HCT116 (cell line): Measurements from ENCODE around the gene IFI27. TPM values are rescaled to one million over a fixed set of nuclear protein-coding genes. Genes with fewer than 3 reads are reported as not detected.
A peak's percentile ranks its signal among the peaks of the same experiment; 100 is the strongest.

Experiments
- ATAC-seq: fragments of 200-7000 bp; cut with Tn5 transposase; 2 replicates; pipeline ENCODE4 v1.9.1; 2020; ENCODE audit warnings: mild to moderate bottlenecking, moderate library complexity
- BruUV-seq: library from RNA; stranded (reverse); fragments of 400-500 nt; replicated peaks from 2 replicates; lab custom pipeline; 2021; lab: Mats Ljungman, UMichigan
- CTCF ChIA-PET: fragments of 300-600 bp; sonication (Branson Sonifier 250); formaldehyde crosslinking; loops from one replicate; lab custom pipeline; 2021; ENCODE audit warnings: antibody characterized with exemption; lab: Charles Lee
- POLR2A ChIA-PET: fragments of 300-600, 350-600 bp; sonication (Branson Sonifier 250); formaldehyde crosslinking; loops from one replicate; lab custom pipeline; 2021; ENCODE audit warnings: antibody characterized with exemption; lab: Charles Lee
- RAD21 ChIA-PET, 2 experiments: fragments of 300-600 bp; sonication (Branson Sonifier 250); formaldehyde crosslinking; loops; one replicate each; lab custom pipeline; 2023; ENCODE audit warnings: low total read pairs in 2 of 2; ENCODE audit not compliant: uncharacterized antibody in 2 of 2, unreplicated experiment in 2 of 2, low non-redundant PET in 1 of 2; lab: Charles Lee
- DNase-seq: peaks from one replicate; pipeline ENCODE4 v3.0.0-alpha.2; 2010; ENCODE audit warnings: low read depth, low spot score
- H2AFZ ChIP-seq: fragments of 200-600 bp; shearing (Covaris generic), sonication (generic); 2 replicates; pipeline ENCODE4 v1.6.1; 2017; ENCODE audit warnings: low read depth, mixed run types, mixed read lengths, antibody characterized with exemption, low read length; ENCODE audit not compliant: poor library complexity, severe bottlenecking
- H3K27ac ChIP-seq: 2 replicates; pipeline ENCODE4 v1.5.1; 2012; ENCODE audit warnings: low read depth, low read length
- H3K27me3 ChIP-seq: fragments of 200-600 bp; sonication (generic); 2 replicates; pipeline ENCODE4 v1.6.1; 2016; ENCODE audit warnings: mixed run types, low read length, mixed read lengths; ENCODE audit not compliant: insufficient read depth
- H3K36me3 ChIP-seq, 2 experiments: fragments of 200-500 bp in 1 of 2; fragments of 200-600 bp in 1 of 2; sonication (Bioruptor generic) in 1 of 2; sonication (generic) in 1 of 2; 2 replicates each; pipeline versions ENCODE4 v1.5.1 to v1.6.1; 2014 to 2016; ENCODE audit warnings: low read length in 2 of 2, inconsistent platforms in 1 of 2, mixed read lengths in 1 of 2, mixed run types in 1 of 2; ENCODE audit not compliant: insufficient read depth in 2 of 2, control insufficient read depth in 1 of 2
- H3K4me1 ChIP-seq, 2 experiments: fragments of 200-600 bp in 1 of 2; sonication (generic) in 1 of 2; 2 replicates each; pipeline versions ENCODE4 v1.5.1 to v1.6.1; 2012 to 2017; ENCODE audit warnings: low read length in 2 of 2, inconsistent platforms in 1 of 2, mild to moderate bottlenecking in 1 of 2, mixed read lengths in 1 of 2, mixed run types in 1 of 2, moderate library complexity in 1 of 2; ENCODE audit not compliant: insufficient read depth in 2 of 2, control insufficient read depth in 1 of 2
- H3K4me2 ChIP-seq: fragments of 200-600 bp; sonication (generic); 2 replicates; pipeline ENCODE4 v1.6.1; 2017; ENCODE audit warnings: mixed run types, low read length, mixed read lengths
- H3K4me3 ChIP-seq, 2 experiments: fragments of 200-600 bp in 1 of 2; sonication (generic) in 1 of 2; replicated peaks in 1 of 2; 2 replicates each; pipeline ENCODE4 v1.5.1; 2011 to 2016; ENCODE audit warnings: low read length in 2 of 2, control low read depth in 1 of 2, low read depth in 1 of 2, mild to moderate bottlenecking in 1 of 2, mixed read lengths in 1 of 2, mixed run types in 1 of 2
- H3K79me2 ChIP-seq: fragments of 200-600 bp; sonication (generic); 2 replicates; pipeline ENCODE4 v1.6.1; 2017; ENCODE audit warnings: mild to moderate bottlenecking, mixed run types, low read length, moderate library complexity, mixed read lengths; ENCODE audit not compliant: insufficient read depth
- H3K9ac ChIP-seq: fragments of 200-600 bp; sonication (generic); 2 replicates; pipeline ENCODE4 v1.6.1; 2016; ENCODE audit warnings: low read length, mixed read lengths
- H3K9me2 ChIP-seq: fragments of 200-600 bp; sonication (generic), shearing (Covaris generic); 2 replicates; pipeline ENCODE4 v1.6.1; 2017; ENCODE audit warnings: mixed run types, mild to moderate bottlenecking, moderate library complexity; ENCODE audit not compliant: insufficient read depth
- H3K9me3 ChIP-seq, 2 experiments: fragments of 200-500 bp in 1 of 2; fragments of 200-600 bp in 1 of 2; sonication (Bioruptor generic) in 1 of 2; sonication (generic) in 1 of 2; 2 replicates each; pipeline ENCODE4 v1.6.1; 2014 to 2017; ENCODE audit warnings: low read length in 2 of 2, mixed read lengths in 2 of 2, inconsistent platforms in 1 of 2, low read depth in 1 of 2, mild to moderate bottlenecking in 1 of 2, mixed run types in 1 of 2, moderate library complexity in 1 of 2; ENCODE audit not compliant: control insufficient read depth in 1 of 2, insufficient read depth in 1 of 2
- H4K20me1 ChIP-seq: fragments of 200-600 bp; sonication (generic), shearing (Covaris generic); 2 replicates; pipeline ENCODE4 v1.6.1; 2017; ENCODE audit warnings: mixed run types, mild to moderate bottlenecking, moderate library complexity; ENCODE audit not compliant: insufficient read depth
- CBX3 ChIP-seq: IDR thresholded peaks from 2 replicates; pipeline ENCODE4 v1.6.1; 2012; ENCODE audit warnings: low read depth
- CEBPB ChIP-seq: IDR thresholded peaks from 2 replicates; pipeline ENCODE4 v1.6.1; 2012; ENCODE audit warnings: low read depth
- EGR1 ChIP-seq: IDR thresholded peaks from 2 replicates; pipeline ENCODE4 v1.6.1; 2012; ENCODE audit warnings: low read depth
- ELF1 ChIP-seq: IDR thresholded peaks from 2 replicates; pipeline ENCODE4 v1.6.1; 2012; ENCODE audit warnings: low read depth, borderline replicate concordance
- EZH2 ChIP-seq: fragments of 200-600 bp; sonication (generic); IDR thresholded peaks from 2 replicates; pipeline ENCODE4 v1.6.1; 2017; ENCODE audit warnings: antibody characterized with exemption, mixed run types
- FOSL1 ChIP-seq: IDR thresholded peaks from 2 replicates; pipeline ENCODE4 v1.6.1; 2012; ENCODE audit warnings: low read depth
- JUND ChIP-seq: IDR thresholded peaks from 2 replicates; pipeline ENCODE4 v1.6.1; 2012
- POLR2AphosphoS5 ChIP-seq: IDR thresholded peaks from 2 replicates; pipeline ENCODE4 v1.6.1; 2011; ENCODE audit warnings: mild to moderate bottlenecking, low read depth, low read length, moderate library complexity
- RAD21 ChIP-seq: IDR thresholded peaks from 2 replicates; pipeline ENCODE4 v1.6.1; 2012; ENCODE audit warnings: low read depth, mild to moderate bottlenecking
- SIN3A ChIP-seq: IDR thresholded peaks from 2 replicates; pipeline ENCODE4 v1.6.1; 2012; ENCODE audit warnings: low read depth
- SP1 ChIP-seq: IDR thresholded peaks from 2 replicates; pipeline ENCODE4 v1.6.1; 2012; ENCODE audit warnings: low read depth
- SRF ChIP-seq: IDR thresholded peaks from 2 replicates; pipeline ENCODE4 v1.6.1; 2012; ENCODE audit warnings: low read depth
- YY1 ChIP-seq: IDR thresholded peaks from 2 replicates; pipeline ENCODE4 v1.6.1; 2011; ENCODE audit warnings: low read length, low read depth, moderate library complexity, mild to moderate bottlenecking; ENCODE audit not compliant: insufficient replicate concordance; ENCODE audit errors: extremely low read depth
- ZFX ChIP-seq: fragments of 450-650 bp; IDR thresholded peaks from 2 replicates; pipeline ENCODE4 v1.6.1; 2017
- intact Hi-C: fragments of 100-400 bp; cut with micrococcal nuclease; formaldehyde crosslinking; loops from 2 replicates; pipeline ENCODE4 v1.10.0; 2022
- total RNA-seq: library from RNA; stranded (reverse); gene quantifications from one replicate; pipeline ENCODE4 v1.2.1, GENCODE V29; 2021; ENCODE audit not compliant: unreplicated experiment
- TF ChIP-seq, protein P1 (sequence below): IDR thresholded peaks from 2 replicates; pipeline ENCODE4 v1.6.1; 2012
- TF ChIP-seq, protein P2 (sequence below): IDR thresholded peaks from 2 replicates; pipeline ENCODE4 v1.6.1; 2012; ENCODE audit warnings: low read depth
- TF ChIP-seq, protein P3 (sequence below): IDR thresholded peaks from 2 replicates; pipeline ENCODE4 v1.6.1; 2012
- TF ChIP-seq, protein P4 (sequence below), 3 experiments: fragments of 200-600 bp in 1 of 3; sonication (generic) in 1 of 3; IDR thresholded peaks in 2 of 3; conservative IDR thresholded peaks in 1 of 3; 2 replicates each; pipeline ENCODE4 v1.5.1; 2012 to 2017; ENCODE audit warnings: low read depth in 2 of 3, low read length in 2 of 3, antibody characterized with exemption in 1 of 3, borderline replicate concordance in 1 of 3, control low read depth in 1 of 3, mild to moderate bottlenecking in 1 of 3, mixed read lengths in 1 of 3, mixed run types in 1 of 3, moderate library complexity in 1 of 3; ENCODE audit not compliant: insufficient read depth in 1 of 3
- TF ChIP-seq, protein P5 (sequence below): IDR thresholded peaks from 2 replicates; pipeline ENCODE4 v1.6.1; 2011; ENCODE audit warnings: mild to moderate bottlenecking, low read length, moderate library complexity; ENCODE audit not compliant: insufficient replicate concordance; ENCODE audit errors: extremely low read depth

IFI27 gene
- total RNA-seq, 1 experiment from 2014 or later, result 3.8 TPM

DNA sequence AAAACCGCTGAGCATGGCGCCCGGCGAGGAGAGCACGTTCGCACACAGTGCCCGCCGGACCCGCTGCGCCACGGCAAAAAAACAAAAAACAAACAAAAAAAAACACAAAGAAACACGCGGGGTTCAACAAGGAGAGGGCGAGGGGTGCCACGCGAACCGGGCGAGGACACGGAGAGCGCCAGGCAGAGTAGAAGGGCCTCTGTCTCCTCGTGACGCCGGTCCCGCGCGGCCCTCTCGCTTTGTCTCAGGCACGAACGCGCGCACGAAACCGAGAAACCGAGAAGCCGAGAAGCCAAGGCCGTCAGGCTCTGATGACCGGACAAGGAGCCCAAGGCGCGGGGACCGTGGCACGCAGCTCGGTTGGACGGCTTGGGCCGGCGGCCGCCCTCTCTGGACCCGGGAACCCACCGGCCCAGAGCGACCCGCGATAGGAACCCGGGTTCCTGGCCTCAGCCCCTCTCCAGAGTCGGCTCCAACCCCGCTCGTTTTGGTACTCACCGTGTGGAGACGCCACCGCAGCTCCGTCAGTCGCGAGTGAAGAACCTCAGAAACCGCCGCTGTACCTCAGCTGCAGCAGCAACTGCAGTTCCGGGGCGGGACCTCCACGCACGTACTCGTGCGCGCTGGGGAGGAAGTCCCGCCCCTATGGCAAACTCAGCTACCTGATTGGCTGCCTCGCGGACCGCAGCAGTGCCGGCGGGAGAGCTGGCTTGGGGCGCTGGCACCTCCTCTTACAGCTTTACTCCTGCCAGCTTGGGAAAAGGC is 29.7 kb upstream of the IFI27 start, which contains the start of the genes DDX24 and IFI27L1:
Gene DDX24 (minus strand): TSS at position 582 of the 765 bp plus-strand sequence. CDS start 1,460 bp downstream, outside the sequence.
Gene IFI27L1 (plus strand): TSS at position 690 of the 765 bp plus-strand sequence. CDS start 15,628 bp downstream, outside the sequence.
- DNase-seq, result peak; percentile 78
- no peaks in the 10 kb centered on the region for H3K27me3 ChIP-seq
- no TSS peak for BruUV-seq
- H3K4me1 ChIP-seq, result peaks cover 9 to 16% of the 10 kb centered on the region in 2 experiments; a peak in 3 of 4 replicates
- CTCF ChIA-PET, result interaction anchor here (0.7 kb wide), 1 partner anchor 56 kb away, joined by 4 read pairs; no protein-coding TSS in a partner anchor
- no peaks in the 10 kb centered on the region for H3K9me2 ChIP-seq
- peak within 1 kb of the TSS; percentile 94 for H3K9ac ChIP-seq
- RAD21 ChIA-PET, result no interaction called here
- peaks cover 56% of the 10 kb centered on the region for H3K79me2 ChIP-seq
- intact Hi-C loops, result no loop called here
- H2AFZ ChIP-seq, result no peak within 1 kb of the TSS
- H3K4me2 ChIP-seq, result peak within 1 kb of the TSS; percentile 83
- POLR2A ChIA-PET, result interaction anchor here (0.7 to 1.3 kb wide), 3 partner anchors 11 to 51 kb away, joined by 3 to 6 read pairs (median 3); no protein-coding TSS in a partner anchor
- peak within 1 kb of the TSS; percentile 82 to 84 for H3K4me3 ChIP-seq
- H3K27ac ChIP-seq, result peak within 1 kb of the TSS; percentile 80
- H3K9me3 ChIP-seq, result no peaks in the 10 kb centered on the region
- peaks cover 14 to 31% of the 10 kb centered on the region in 2 experiments for H3K36me3 ChIP-seq
- ATAC-seq, result peak; percentile 99
- peaks cover 5% of the 10 kb centered on the region; the same call in 1 of the 2 replicates for H4K20me1 ChIP-seq
- TF ChIP-seq RAD21, result no peak
- TF ChIP-seq YY1, result no peak
- TF ChIP-seq, protein P1, sequence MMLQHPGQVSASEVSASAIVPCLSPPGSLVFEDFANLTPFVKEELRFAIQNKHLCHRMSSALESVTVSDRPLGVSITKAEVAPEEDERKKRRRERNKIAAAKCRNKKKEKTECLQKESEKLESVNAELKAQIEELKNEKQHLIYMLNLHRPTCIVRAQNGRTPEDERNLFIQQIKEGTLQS, result no peak
- TF ChIP-seq, protein P2, sequence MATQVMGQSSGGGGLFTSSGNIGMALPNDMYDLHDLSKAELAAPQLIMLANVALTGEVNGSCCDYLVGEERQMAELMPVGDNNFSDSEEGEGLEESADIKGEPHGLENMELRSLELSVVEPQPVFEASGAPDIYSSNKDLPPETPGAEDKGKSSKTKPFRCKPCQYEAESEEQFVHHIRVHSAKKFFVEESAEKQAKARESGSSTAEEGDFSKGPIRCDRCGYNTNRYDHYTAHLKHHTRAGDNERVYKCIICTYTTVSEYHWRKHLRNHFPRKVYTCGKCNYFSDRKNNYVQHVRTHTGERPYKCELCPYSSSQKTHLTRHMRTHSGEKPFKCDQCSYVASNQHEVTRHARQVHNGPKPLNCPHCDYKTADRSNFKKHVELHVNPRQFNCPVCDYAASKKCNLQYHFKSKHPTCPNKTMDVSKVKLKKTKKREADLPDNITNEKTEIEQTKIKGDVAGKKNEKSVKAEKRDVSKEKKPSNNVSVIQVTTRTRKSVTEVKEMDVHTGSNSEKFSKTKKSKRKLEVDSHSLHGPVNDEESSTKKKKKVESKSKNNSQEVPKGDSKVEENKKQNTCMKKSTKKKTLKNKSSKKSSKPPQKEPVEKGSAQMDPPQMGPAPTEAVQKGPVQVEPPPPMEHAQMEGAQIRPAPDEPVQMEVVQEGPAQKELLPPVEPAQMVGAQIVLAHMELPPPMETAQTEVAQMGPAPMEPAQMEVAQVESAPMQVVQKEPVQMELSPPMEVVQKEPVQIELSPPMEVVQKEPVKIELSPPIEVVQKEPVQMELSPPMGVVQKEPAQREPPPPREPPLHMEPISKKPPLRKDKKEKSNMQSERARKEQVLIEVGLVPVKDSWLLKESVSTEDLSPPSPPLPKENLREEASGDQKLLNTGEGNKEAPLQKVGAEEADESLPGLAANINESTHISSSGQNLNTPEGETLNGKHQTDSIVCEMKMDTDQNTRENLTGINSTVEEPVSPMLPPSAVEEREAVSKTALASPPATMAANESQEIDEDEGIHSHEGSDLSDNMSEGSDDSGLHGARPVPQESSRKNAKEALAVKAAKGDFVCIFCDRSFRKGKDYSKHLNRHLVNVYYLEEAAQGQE, result no peak
- peak; percentile 87 for TF ChIP-seq SP1
- TF ChIP-seq, protein P3, sequence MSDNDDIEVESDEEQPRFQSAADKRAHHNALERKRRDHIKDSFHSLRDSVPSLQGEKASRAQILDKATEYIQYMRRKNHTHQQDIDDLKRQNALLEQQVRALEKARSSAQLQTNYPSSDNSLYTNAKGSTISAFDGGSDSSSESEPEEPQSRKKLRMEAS, result peak; percentile 77
- TF ChIP-seq EZH2, result no peak
- TF ChIP-seq FOSL1, result no peak
- TF ChIP-seq, protein P4, sequence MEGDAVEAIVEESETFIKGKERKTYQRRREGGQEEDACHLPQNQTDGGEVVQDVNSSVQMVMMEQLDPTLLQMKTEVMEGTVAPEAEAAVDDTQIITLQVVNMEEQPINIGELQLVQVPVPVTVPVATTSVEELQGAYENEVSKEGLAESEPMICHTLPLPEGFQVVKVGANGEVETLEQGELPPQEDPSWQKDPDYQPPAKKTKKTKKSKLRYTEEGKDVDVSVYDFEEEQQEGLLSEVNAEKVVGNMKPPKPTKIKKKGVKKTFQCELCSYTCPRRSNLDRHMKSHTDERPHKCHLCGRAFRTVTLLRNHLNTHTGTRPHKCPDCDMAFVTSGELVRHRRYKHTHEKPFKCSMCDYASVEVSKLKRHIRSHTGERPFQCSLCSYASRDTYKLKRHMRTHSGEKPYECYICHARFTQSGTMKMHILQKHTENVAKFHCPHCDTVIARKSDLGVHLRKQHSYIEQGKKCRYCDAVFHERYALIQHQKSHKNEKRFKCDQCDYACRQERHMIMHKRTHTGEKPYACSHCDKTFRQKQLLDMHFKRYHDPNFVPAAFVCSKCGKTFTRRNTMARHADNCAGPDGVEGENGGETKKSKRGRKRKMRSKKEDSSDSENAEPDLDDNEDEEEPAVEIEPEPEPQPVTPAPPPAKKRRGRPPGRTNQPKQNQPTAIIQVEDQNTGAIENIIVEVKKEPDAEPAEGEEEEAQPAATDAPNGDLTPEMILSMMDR (IDR thresholded peaks at IDR 0.05 in 2 of 3, conservative IDR thresholded peaks at IDR 0.05 in 1 of 3; ENCODE audit: borderline replicate concordance in 1 of 3, insufficient read depth in 1 of 3, low read depth in 2 of 3, low read length in 2 of 3), result no peak
- TF ChIP-seq, protein P5, sequence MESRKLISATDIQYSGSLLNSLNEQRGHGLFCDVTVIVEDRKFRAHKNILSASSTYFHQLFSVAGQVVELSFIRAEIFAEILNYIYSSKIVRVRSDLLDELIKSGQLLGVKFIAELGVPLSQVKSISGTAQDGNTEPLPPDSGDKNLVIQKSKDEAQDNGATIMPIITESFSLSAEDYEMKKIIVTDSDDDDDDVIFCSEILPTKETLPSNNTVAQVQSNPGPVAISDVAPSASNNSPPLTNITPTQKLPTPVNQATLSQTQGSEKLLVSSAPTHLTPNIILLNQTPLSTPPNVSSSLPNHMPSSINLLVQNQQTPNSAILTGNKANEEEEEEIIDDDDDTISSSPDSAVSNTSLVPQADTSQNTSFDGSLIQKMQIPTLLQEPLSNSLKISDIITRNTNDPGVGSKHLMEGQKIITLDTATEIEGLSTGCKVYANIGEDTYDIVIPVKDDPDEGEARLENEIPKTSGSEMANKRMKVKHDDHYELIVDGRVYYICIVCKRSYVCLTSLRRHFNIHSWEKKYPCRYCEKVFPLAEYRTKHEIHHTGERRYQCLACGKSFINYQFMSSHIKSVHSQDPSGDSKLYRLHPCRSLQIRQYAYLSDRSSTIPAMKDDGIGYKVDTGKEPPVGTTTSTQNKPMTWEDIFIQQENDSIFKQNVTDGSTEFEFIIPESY, result no peak
- TF ChIP-seq JUND, result no peak
- no peak for TF ChIP-seq SRF
- no peak for TF ChIP-seq EGR1
- TF ChIP-seq ZFX, result peak; percentile 78
- peak; percentile 82; the same call in 1 of the 2 replicates for TF ChIP-seq SIN3A
- TF ChIP-seq CBX3, result no peak; the same call in 1 of the 2 replicates
- TF ChIP-seq POLR2AphosphoS5, result peak; percentile 91
- no peak for TF ChIP-seq ELF1
- TF ChIP-seq CEBPB, result no peak
